HG03103 (cell line): Measurements from ENCODE around the gene C3orf18.

Experiments used
- ATAC-seq: cut with Tn5 transposase; IDR thresholded peaks from one replicate; pipeline ENCODE4 v1.9.1; 2021; ENCODE audit warnings: low read depth; ENCODE audit not compliant: unreplicated experiment

The C3orf18 gene

GRCh38 chr3:50604110-50604621 lies 36.6 kb upstream of the C3orf18 start:
- ATAC-seq: no peak

GRCh38 chr3:50603261-50604109 lies 35.9 kb upstream of the C3orf18 start:
- ATAC-seq: no peak

GRCh38 chr3:50602595-50603191 lies 35.1 kb upstream of the C3orf18 start:
- no peak for ATAC-seq

- no peak for ATAC-seq
Observed at GRCh38 chr3:50600841-50601591, 33.5 kb upstream of the C3orf18 start.

- ATAC-seq: no peak
Observed at GRCh38 chr3:50600141-50600753, 32.7 kb upstream of the C3orf18 start.

- ATAC-seq: no peak
Observed at GRCh38 chr3:50599716-50600118, 32.2 kb upstream of the C3orf18 start.

- ATAC-seq: no peak
Observed at GRCh38 chr3:50599115-50599715, 31.7 kb upstream of the C3orf18 start.

GRCh38 chr3:50594253-50594785 lies 26.8 kb upstream of the C3orf18 start:
- no peak for ATAC-seq

GRCh38 chr3:50592568-50592967 lies 25.0 kb upstream of the C3orf18 start:
- ATAC-seq: no peak

- no peak for ATAC-seq
Observed at GRCh38 chr3:50591196-50591741, 23.7 kb upstream of the C3orf18 start.

GRCh38 chr3:50588759-50589433 lies 21.3 kb upstream of the C3orf18 start:
- no peak for ATAC-seq

GRCh38 chr3:50587806-50588758 lies 20.5 kb upstream of the C3orf18 start:
- ATAC-seq: no peak

GRCh38 chr3:50587373-50587772 lies 19.8 kb upstream of the C3orf18 start:
- ATAC-seq: no peak

GRCh38 chr3:50586763-50587070 lies 19.2 kb upstream of the C3orf18 start:
- no peak for ATAC-seq

GRCh38 chr3:50585919-50586762 lies 18.6 kb upstream of the C3orf18 start:
- ATAC-seq: no peak

GRCh38 chr3:50584391-50584790 lies 16.8 kb upstream of the C3orf18 start:
- ATAC-seq: no peak

GRCh38 chr3:50583897-50584296 lies 16.4 kb upstream of the C3orf18 start:
- ATAC-seq: no peak
